ENCODE data around the gene FAM221B. TPM values are rescaled to one million over a fixed set of nuclear protein-coding genes. Genes with fewer than 3 reads are reported as not detected.

Gene FAM221B
- total and polyA plus RNA-seq, 9 of the 15 experiments (the other 6 are each of a cell fraction or from before 2014, with no cell fraction given): 0.01 TPM; not detected in 8

DNA sequence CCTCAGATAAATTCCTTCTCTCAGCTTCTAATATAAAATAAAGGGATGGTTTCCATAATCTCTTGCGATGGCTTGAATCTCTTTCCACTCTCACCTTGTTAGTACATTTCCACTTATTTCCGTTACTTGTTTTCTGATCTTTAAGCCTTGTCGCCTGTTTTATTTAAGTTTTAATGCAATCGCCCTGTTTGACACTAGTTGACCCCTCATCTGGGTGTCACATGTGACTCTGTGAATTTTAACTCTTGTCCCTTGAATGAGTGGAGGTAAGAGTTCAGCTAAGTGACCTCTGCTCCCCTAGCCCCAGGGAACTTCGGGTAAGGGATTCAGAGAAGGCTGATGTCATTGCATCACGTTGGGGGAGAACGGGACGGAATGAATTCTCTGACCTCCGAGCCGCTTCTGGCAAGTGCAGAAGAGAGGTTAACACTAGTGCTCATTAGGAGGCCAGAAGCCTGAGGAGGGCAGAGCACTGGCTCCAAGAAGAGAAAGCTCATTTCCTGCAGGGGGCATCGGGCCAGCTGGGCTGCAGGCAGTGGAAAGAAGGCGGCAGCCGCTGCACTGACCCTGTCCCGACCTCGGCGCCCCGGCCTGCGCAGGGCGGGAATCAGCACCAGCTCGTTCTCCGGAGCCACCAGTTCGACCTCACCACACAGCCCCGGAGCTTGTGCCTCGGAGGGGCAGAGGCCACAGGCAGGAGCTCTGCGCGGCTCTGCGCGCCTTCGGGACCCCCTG is 14.3 kb downstream of the FAM221B start (continued):
- TF ChIP-seq TCF7L2 (IDR thresholded peaks at IDR 0.05; ENCODE audit: low read depth, low read length) (no peak), CTCFL (IDR thresholded peaks at IDR 0.05; ENCODE audit: borderline replicate concordance, insufficient read depth, low read depth, low read length, poor library complexity, severe bottlenecking) (peak; percentile 41), HNRNPH1 (optimal IDR thresholded peaks at IDR 0.05; ENCODE audit: low read depth, low read length) (no peak), SLC30A9 (CRISPR knock-in tag; IDR thresholded peaks at IDR 0.05) (no peak), SIX5 (IDR thresholded peaks at IDR 0.05; ENCODE audit: borderline replicate concordance in 1 of 2, insufficient read depth in 1 of 2, low read depth in 1 of 2, low read length in 2 of 2) (no peak), GTF2F1 (IDR thresholded peaks at IDR 0.05; ENCODE audit: low read depth, low read length) (no peak), FUS (optimal IDR thresholded peaks at IDR 0.05; ENCODE audit: low read depth, low read length) (no peak), FIP1L1 (IDR thresholded peaks at IDR 0.05; ENCODE audit: low read depth, low read length, poor library complexity, severe bottlenecking) (no peak), SRSF9 (IDR thresholded peaks at IDR 0.05; ENCODE audit: borderline replicate concordance, low read depth, low read length) (no peak), FOXK1 (CRISPR knock-in tag; IDR thresholded peaks at IDR 0.05; ENCODE audit: borderline replicate concordance) (no peak), ZNF121 (CRISPR knock-in tag; conservative IDR thresholded peaks at IDR 0.05) (peak; percentile 24; the same call in 1 of the 2 replicates), SMARCA5 (IDR thresholded peaks at IDR 0.05) (no peak), ZNF253 (CRISPR knock-in tag; conservative IDR thresholded peaks at IDR 0.05) (no peak), NUFIP1 (IDR thresholded peaks at IDR 0.05; ENCODE audit: partially characterized antibody) (no peak), HSF4 (CRISPR knock-in tag; IDR thresholded peaks at IDR 0.05; ENCODE audit: borderline replicate concordance) (no peak), POLR3G (IDR thresholded peaks at IDR 0.05; ENCODE audit: extremely low read depth, insufficient read length, insufficient replicate concordance) (no peak), NR2C1 (IDR thresholded peaks at IDR 0.05) (peak; percentile 93), NR2C1 (tag; IDR thresholded peaks at IDR 0.05) (peak; percentile 94), ZBTB17 (CRISPR knock-in tag; IDR thresholded peaks at IDR 0.05) (0 out of 2 replicates have a peak, but pooled peaks have one; percentile 34), ETV1 (tag; conservative IDR thresholded peaks at IDR 0.05; ENCODE audit: low read depth) (no peak)
- TF ChIP-seq, protein P1, sequence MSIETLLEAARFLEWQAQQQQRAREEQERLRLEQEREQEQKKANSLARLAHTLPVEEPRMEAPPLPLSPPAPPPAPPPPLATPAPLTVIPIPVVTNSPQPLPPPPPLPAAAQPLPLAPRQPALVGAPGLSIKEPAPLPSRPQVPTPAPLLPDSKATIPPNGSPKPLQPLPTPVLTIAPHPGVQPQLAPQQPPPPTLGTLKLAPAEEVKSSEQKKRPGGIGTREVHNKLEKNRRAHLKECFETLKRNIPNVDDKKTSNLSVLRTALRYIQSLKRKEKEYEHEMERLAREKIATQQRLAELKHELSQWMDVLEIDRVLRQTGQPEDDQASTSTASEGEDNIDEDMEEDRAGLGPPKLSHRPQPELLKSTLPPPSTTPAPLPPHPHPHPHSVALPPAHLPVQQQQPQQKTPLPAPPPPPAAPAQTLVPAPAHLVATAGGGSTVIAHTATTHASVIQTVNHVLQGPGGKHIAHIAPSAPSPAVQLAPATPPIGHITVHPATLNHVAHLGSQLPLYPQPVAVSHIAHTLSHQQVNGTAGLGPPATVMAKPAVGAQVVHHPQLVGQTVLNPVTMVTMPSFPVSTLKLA (conservative IDR thresholded peaks at IDR 0.05): no peak
- TF ChIP-seq, protein P2, sequence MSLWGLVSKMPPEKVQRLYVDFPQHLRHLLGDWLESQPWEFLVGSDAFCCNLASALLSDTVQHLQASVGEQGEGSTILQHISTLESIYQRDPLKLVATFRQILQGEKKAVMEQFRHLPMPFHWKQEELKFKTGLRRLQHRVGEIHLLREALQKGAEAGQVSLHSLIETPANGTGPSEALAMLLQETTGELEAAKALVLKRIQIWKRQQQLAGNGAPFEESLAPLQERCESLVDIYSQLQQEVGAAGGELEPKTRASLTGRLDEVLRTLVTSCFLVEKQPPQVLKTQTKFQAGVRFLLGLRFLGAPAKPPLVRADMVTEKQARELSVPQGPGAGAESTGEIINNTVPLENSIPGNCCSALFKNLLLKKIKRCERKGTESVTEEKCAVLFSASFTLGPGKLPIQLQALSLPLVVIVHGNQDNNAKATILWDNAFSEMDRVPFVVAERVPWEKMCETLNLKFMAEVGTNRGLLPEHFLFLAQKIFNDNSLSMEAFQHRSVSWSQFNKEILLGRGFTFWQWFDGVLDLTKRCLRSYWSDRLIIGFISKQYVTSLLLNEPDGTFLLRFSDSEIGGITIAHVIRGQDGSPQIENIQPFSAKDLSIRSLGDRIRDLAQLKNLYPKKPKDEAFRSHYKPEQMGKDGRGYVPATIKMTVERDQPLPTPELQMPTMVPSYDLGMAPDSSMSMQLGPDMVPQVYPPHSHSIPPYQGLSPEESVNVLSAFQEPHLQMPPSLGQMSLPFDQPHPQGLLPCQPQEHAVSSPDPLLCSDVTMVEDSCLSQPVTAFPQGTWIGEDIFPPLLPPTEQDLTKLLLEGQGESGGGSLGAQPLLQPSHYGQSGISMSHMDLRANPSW (CRISPR knock-in tag; IDR thresholded peaks at IDR 0.05): no peak

All from K562 (cell line).